ENCODE measurements around the gene FARP1. TPM values are rescaled to one million over a fixed set of nuclear protein-coding genes. Genes with fewer than 3 reads are reported as not detected.
A peak's percentile ranks its signal among the peaks of the same experiment; 100 is the strongest.

FARP1 gene
- total RNA-seq, 1 donor from 2014 or later: 110 TPM

- ATAC-seq (no peak), DNase-seq (no peak)
- H3K9me3 ChIP-seq: no peaks in the 10 kb centered on the region
- H3K4me3 ChIP-seq: no peak overlapping the region
- no peaks in the 10 kb centered on the region for H3K36me3 ChIP-seq
- H3K27me3 ChIP-seq (ENCODE audit: low read depth): no peaks in the 10 kb centered on the region
- intact Hi-C loops (cut with DNase I): no loop called here
- no peak overlapping the region for H3K27ac ChIP-seq
- no peak for TF ChIP-seq CTCF (IDR thresholded peaks at IDR 0.05)
- H3K4me1 ChIP-seq: peaks cover 59% of the 10 kb centered on the region
Observed at GRCh38 chr13:98303858-98304257, 161.0 kb downstream of the FARP1 start.

DNA sequence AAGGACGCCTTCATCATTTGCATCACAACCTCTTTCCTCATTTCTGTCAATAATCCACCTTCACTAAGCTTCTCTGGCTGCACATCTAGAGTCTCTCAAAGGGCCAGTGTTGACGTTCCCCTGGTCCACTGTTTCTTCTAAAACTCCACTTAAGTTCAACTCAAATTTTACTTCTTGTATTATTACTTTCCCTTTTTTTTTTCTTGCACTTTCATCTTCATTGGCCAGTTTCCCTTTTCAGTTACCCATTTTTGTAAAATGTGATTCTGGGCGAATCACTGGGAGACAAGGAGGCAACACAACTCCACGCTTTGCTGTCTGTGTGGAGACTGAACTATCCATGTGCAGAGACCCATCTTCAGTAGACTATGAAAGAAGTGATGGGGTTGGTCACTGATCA, 162.8 kb downstream of the FARP1 start:
- no peak for DNase-seq
- Histone ChIP-seq H3K9me3 (no peaks in the 10 kb centered on the region), H3K4me1 (peaks cover 48% of the 10 kb centered on the region), H3K4me3 (no peak overlapping the region), H3K36me3 (no peaks in the 10 kb centered on the region), H3K27ac (no peak overlapping the region), H3K27me3 (ENCODE audit: low read depth) (no peaks in the 10 kb centered on the region)
- intact Hi-C loops (cut with DNase I): no loop called here
- no peak for ATAC-seq
- no peak for TF ChIP-seq CTCF (IDR thresholded peaks at IDR 0.05)

- ATAC-seq (peak; percentile 65 to 70), DNase-seq (no peak)
- Histone ChIP-seq H3K27me3 (ENCODE audit: low read depth) (no peaks in the 10 kb centered on the region), H3K4me1 (peaks cover 39% of the 10 kb centered on the region), H3K27ac (peak overlapping the region; percentile 72), H3K36me3 (no peaks in the 10 kb centered on the region), H3K4me3 (peak overlapping the region; percentile 19), H3K9me3 (no peaks in the 10 kb centered on the region)
- TF ChIP-seq CTCF (IDR thresholded peaks at IDR 0.05): no peak
- intact Hi-C loops (cut with DNase I): no loop called here
Observed at GRCh38 chr13:98307463-98308085, 164.7 kb downstream of the FARP1 start.

DNA sequence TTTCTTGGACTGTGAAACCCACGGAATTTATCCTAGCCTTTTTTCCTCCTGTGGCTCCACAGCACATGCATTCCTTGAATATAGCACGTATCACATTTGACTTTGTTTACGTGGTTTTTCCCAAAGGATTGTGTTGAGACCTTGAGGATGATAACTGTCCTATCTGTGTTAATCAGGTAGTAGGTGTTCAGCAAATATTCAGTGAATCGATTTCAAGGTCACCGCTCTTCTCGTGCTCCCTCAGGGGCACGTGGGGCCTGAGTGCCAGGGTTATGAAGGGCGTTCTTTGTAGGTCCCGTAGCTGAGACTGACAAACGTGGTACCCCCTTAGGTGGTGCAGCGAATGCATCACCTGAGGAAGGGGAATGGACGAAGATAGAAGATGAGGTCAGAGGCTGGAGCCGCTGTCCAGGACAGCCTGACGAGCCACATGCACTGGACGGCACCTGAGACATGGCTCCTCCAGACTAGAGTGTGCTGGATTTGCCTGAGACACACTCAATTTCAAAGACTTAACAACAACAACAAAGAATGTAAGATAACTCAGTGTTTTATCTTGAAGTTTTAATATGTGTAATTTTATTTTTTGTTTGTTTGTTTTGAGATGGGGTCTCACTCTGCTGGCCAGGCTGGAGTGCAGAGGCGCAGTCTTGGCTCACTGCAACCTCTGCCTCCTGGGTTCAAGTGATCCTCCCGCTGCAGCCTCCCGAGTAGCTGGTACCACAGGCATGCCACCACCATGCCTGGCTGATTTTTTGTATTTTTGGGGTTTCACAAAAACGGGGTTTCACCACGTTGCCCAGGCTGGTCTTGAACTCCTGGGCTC, 165.4 kb downstream of the FARP1 start:
- no peak overlapping the region for H3K4me3 ChIP-seq
- no peak for DNase-seq

More for the DNA sequence above, 165.4 kb downstream of the FARP1 start:
- no peak for ATAC-seq
- intact Hi-C loops (cut with DNase I): no loop called here
- no peaks in the 10 kb centered on the region for H3K27me3 ChIP-seq (ENCODE audit: low read depth)
- peak overlapping the region; percentile 72 for H3K27ac ChIP-seq
- H3K9me3 ChIP-seq: no peaks in the 10 kb centered on the region
- no peaks in the 10 kb centered on the region for H3K36me3 ChIP-seq
- TF ChIP-seq CTCF (IDR thresholded peaks at IDR 0.05): no peak
- H3K4me1 ChIP-seq: peaks cover 36% of the 10 kb centered on the region

Data from lower lobe of right lung (tissue), 2 donors.